GM03348 (cell line): ENCODE results near the gene NOMO2.
"Not testable (repeated sequence)": the region's sequence is repeated elsewhere in the genome, so short reads cannot be mapped to it uniquely, and the experiment has no call there.

ENCODE experiments used
- DNase-seq: peaks from one replicate; pipeline ENCODE4 v3.0.0; 2012; ENCODE audit warnings: low spot score

Gene NOMO2

DNA sequence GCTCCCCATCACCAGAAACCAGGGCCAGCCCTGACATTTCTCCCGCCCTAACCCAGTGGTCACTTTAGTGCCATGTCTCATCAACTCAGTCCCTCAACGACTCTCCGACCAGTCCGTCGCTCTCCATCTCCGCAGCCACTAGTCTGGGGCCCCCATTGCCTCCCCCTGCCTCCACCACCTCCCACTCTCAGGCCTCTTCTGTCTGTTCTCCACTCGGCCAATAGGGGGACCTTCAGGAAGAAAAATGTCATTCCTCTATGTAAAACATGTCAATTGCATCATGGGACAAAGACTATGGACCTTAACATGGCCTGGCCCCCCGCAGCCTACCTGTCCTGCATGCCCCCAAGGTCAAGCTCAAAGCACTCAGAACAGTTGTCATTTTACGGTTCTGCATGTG, 39.3 kb downstream of the NOMO2 start:
- not testable (repeated sequence) for DNase-seq

DNA sequence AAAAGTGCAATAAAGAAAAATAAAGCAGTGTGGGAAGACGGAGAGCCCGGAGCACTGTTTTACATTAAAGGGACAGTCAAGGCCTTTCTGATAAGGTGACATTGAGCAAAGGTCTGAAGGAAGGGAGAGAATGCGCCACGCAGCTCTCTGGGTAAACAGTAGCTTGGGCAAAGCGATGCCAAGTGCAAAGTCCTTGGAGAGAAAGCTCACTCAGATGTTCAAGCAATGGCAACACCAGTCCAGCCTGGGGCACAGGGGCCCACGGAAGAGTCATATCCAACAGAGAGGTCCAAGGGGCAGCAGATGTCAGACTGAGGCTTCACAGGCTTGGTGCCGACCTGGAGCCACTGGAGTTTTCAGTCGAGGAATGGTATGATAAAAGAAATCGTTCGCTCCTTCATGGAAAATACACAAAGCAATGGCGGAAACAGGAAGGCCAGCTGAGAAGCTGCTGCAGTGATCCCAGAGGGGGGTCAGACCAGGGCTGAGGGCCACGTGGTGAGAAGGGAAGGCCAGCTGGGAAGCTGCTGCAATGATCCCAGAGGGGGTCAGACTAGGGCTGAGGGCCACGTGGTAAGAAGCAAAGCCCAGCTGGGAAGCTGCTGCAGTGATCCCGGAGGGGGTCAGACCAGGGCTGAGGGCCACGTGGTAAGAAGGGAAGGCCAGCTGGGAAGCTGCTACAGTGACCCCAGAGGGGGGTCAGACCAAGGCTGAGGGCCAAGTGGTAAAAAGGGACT, 40.3 kb downstream of the NOMO2 start:
- DNase-seq = not testable (repeated sequence)

DNA sequence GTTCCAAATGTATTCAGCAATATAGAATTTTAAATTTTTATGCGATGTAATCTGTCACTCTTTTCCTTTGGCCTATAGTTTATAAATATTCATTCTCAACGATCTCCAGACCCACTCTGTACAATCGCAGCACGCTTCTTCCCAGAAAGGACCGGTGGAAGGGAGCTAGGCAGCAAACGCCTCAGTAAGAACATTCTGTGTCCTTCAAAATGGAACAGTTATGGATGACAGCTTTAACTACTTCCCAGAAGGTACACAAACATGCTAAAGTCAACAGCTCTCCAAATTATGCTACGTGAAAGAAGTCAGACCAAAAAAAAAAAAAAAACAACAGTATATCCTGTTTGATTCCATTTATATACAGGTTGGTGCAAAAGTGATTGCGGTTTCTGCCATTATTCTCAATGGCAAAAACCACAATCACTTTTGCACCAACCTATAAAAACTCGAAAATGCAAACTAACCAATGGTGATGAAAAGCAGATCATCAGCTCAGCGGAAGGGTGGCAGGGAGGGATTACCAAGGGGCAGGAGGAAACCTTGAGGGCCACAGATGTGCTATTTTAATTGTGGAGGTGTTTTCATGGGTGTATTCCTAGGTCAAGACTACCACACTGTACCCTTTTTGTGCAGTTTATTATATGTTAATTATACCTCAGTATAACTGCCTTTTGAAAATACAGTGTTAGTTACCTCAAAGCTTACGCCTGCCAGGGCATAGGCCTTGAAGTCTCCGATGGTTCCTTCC, 43.2 kb downstream of the NOMO2 start:
- not testable (repeated sequence) for DNase-seq

DNA sequence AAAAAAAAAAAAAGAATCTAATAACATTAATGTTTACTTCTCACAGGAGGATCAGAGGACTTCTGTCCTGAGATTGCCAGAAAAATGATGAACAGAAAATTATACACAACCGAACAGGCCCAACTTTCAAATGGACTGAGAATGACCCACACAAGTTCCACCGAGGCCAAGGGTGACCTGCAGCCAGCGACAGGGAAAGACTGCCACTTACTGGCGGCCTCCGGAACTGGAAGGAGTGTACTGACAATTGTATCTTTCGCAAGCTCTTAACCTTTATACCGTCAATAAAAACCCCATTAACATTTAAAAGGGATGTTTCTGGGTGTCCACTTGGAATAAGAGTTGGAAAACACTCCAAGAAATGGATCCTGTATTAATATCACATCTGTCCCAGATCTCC, 63.5 kb downstream of the NOMO2 start:
- not testable (repeated sequence) for DNase-seq

DNA sequence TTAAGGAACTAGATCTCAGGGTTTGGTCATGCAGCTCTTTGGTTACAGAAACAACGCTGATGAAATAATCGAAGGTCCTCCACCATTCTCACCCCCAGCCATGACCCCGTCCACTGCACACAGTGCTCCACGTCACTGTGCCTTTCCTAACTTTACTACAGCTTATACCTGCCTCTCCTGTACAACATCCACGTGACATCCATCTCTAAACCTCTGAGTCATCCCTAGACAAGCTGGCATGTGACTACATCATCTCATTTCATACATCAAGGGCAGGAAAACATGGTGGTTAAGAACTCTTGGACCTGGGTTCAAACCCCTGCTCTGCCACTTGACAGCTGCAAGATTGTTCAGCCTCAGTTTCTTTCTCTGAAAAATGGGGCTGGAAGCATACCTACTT, 64.9 kb downstream of the NOMO2 start:
- DNase-seq = not testable (repeated sequence)

DNA sequence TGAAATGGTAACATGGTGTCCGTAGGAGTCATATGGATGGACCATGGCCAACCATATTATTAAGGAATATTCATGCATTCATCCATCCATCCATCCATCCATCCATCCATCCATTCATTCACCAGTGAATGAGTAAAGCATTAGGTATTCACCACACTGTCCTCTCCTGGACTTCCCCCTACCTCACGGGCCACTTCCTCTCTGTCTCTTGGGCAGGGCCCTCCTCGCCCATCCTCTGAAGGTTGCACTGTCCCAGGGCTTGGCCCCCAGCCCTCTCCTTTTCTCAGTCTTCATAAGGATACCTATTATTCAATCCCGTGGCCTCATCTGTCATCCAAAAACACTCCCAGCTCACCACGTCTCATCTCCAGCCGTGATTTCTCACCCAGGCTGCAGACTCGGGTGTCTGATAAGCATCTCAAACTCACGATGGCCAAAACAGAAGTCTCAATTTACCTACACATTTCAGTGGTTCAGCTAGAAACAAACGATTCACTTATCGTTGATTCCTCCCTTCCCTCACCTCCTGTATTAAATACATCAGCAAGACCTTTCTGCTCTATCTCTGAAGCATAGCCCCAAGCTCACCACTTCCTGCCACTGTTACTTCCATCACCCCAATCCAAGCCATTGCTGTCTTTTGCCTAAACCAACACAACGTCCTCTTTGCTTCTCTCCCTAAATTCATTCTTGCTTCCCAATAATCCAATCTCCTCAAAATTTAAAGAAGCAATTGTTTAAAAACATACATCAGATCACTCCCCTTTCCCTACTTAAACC, 69.6 kb downstream of the NOMO2 start:
- not testable (repeated sequence) for DNase-seq

DNA sequence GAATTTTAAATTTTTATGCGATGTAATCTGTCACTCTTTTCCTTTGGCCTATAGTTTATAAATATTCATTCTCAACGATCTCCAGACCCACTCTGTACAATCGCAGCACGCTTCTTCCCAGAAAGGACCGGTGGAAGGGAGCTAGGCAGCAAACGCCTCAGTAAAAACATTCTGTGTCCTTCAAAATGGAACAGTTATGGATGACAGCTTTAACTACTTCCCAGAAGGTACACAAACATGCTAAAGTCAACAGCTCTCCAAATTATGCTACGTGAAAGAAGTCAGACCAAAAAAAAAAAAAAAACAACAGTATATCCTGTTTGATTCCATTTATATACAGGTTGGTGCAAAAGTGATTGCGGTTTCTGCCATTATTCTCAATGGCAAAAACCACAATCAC, 125.9 kb downstream of the NOMO2 start:
- DNase-seq = not testable (repeated sequence)

DNA sequence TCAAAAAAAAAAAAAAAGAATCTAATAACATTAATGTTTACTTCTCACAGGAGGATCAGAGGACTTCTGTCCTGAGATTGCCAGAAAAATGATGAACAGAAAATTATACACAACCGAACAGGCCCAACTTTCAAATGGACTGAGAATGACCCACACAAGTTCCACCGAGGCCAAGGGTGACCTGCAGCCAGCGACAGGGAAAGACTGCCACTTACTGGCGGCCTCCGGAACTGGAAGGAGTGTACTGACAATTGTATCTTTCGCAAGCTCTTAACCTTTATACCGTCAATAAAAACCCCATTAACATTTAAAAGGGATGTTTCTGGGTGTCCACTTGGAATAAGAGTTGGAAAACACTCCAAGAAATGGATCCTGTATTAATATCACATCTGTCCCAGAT, 146.1 kb downstream of the NOMO2 start:
- DNase-seq = not testable (repeated sequence)

DNA sequence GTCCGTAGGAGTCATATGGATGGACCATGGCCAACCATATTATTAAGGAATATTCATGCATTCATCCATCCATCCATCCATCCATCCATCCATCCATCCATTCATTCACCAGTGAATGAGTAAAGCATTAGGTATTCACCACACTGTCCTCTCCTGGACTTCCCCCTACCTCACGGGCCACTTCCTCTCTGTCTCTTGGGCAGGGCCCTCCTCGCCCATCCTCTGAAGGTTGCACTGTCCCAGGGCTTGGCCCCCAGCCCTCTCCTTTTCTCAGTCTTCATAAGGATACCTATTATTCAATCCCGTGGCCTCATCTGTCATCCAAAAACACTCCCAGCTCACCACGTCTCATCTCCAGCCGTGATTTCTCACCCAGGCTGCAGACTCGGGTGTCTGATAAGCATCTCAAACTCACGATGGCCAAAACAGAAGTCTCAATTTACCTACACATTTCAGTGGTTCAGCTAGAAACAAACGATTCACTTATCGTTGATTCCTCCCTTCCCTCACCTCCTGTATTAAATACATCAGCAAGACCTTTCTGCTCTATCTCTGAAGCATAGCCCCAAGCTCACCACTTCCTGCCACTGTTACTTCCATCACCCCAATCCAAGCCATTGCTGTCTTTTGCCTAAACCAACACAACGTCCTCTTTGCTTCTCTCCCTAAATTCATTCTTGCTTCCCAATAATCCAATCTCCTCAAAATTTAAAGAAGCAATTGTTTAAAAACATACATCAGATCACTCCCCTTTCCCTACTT, 152.2 kb downstream of the NOMO2 start:
- not testable (repeated sequence) for DNase-seq

DNA sequence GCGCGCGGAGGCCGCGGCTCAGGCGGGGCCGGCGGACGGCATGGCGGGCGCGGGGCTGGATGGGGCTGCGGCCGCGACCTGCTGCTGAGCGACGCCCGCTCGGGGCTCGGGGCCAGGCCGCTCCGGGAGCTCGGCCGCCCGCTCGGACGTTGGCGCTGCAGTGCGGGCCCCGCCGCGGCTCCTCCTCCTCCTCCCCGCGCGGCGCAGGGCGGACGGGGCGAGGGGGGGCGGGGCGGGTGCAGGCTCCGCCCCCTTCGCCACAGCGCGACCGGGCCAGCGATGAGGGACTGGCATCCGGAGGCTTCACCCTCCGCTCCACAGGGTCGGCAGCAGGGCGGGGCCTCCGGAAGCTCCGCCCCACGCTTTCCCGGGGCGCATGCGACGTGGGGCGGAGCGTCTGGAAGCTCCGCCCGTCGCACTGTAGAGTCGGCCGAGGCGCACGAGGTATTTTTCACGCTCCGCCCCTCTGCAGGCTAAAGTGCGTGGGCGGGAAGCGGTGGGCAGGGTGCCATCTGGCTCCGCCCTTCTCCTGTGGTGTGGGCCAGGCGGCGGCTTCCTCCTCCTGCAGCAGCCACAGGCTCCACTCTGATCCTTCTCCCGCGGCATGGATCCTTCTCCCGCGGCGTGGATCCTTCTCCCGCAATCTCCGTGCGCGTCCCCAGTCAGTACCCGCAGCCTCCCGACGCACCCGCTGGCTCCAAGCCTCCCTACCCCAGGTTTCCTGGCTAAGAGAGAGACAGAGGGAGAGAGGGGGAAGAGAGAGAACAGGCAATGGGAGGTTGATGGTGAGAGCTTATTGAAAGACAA, 159.8 kb downstream of the NOMO2 start:
- not testable (repeated sequence) for DNase-seq

DNA sequence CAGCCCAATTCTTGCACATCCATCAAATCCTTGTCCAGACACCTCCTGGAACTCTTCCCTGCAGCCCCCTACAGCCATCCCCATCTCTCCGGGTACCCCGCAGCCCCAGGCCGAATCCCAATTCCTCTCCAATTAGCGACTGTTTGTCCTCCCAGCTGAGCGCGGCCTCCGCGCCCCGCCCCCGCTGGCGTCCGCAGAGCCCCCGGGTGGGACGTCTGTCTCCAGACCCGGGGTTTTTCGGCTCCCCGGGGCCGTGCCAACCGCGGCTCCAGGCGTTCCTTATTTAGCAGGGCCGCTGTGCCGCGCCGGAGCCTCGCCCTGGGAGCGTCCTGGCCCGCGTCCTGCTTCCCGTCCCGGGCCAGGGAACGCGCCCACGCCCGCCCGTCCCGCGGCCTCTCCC, 160.7 kb downstream of the NOMO2 start:
- not testable (repeated sequence) for DNase-seq

DNA sequence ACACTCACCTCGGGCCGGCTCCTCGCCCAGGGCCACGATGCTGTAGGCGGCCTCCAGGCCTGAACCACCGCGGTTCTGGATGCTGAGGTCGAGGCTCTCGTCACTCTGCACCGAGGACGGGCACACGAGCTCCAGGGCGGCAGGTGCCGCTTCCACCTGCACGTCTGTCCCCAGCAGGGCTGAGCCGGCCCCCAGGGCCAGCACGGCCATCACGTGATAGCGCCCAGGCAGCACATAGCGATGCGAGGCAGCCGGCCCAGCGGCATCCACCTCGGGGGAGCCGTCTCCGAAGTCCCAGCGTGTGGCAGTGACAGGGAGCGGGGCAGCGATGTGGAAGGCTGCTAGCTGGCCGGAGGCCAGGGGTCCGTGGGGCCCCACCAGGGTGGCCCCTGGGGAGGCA, 167.5 kb downstream of the NOMO2 start:
- not testable (repeated sequence) for DNase-seq

DNA sequence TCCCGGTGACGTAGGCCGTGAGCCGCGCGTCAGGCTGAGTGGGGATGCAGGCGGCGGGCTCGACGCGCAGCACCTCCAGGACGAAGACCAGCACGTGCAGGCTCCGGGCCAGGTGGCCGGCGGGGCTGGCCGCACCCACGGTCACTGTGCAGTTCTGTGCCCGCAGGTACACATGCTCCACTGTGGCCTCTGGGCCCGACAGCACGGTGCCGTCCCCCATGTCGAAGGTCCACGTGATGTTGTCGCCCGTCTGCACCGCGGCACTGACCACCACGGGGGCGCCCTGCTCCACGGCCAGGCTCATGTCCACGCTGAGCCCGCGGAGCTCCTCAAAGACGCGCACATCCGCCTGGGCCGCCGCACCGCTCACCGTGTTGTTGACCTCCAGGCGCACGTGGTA, 174.1 kb downstream of the NOMO2 start:
- DNase-seq = not testable (repeated sequence)

DNA sequence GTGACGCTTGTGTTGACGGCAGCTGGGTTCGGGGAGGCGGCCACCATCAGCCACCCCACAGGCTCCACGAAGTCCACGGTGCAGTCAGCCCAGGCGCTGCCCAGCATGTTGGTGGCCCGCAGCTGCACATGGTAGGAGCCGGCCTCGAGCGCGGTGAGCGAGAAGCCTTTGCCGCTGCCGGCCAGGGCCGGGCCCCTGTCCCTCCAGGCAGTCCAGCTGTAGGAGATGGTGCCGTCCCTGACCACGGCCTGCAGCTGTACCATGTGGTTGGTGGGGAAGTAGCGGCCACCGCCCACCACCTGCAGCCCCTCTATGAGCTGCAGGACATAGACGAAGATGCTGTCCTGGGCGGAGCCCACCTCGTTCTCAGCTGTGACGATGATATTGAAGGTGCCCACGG, 175.4 kb downstream of the NOMO2 start:
- DNase-seq = not testable (repeated sequence)

DNA sequence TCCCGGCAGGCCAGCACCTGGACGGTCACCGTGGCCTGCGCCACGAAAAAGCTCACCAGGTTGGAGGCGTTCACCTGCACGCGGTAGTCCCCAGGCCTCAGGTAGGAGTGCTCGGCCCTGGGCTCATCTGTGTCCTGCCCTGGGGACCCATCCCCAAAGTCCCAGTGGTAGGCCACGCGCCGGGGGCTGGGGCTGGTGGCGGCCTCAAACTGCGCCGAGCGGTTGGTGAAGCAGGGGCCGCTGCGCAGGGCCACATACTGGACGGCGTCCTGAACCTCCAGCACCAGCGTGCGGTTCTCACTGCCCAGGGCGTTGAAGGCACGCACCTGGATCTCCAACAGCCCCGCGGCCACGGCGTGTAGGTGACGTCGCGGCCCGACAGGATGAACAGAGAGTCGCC, 176.6 kb downstream of the NOMO2 start:
- DNase-seq = not testable (repeated sequence)

DNA sequence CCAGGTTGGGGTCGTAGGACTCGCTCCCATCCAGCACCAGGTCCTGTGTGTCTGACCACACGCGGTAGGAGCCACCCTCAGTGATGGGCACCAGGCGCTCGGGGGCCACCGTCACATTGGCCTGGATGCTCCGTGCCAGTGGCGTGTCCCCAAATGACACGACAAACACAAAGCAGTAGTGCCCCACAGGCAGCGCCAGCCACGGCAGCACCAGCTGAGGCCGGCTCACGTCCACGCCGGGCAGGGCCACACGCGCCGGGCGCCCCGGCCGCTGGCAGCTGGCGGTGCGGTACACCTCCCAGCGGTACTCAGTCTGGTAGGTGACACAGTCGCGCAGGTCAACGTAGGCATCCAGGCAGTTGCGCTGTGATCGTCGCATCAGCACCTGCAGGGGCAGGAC, 177.0 kb downstream of the NOMO2 start:
- DNase-seq = not testable (repeated sequence)

DNA sequence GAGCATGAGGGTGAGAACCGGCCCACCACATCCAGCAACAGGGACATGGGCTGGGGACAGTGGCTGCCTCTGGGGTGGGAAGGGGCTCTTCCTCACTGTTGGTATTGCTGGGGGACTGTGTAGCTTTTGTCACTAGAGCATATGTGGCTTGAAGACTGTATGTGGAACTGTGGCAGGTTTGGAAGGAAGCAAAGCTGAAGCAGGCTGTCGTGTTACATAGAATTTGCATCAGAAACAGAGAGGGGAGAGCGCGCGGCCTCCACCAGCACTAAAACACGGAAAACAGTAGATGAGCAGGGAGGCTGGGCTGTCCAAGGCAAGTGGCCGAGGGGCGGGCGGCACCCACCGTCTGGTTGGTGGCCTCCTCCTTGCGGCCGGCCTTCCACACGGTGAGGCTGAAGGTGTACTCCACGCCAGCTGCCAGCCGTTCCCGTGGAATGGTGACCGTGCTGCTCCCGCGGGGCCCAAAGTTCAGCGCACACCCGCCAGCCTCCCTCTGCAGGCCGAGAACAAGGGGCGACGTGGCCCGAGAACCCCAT, 177.7 kb downstream of the NOMO2 start:
- not testable (repeated sequence) for DNase-seq

DNA sequence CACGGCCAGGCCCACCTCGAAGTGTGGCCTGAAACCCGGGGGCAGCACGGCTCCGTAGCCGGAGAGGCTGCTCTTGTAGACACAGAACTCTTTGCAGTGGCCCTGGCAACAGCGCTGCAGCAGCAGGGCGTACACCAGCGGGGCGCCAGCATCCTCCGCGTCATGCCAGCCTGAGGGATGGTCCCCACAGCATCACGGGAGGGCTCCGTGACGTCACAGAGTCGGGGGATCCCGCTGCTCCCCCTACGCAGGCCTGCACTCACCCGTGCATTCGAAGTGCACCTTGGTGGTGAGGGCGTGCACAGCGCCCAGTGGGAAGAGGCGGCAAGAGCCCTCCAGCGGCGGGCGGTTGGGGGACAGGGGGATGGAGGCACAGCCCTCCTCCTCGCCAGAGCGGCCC, 179.2 kb downstream of the NOMO2 start:
- DNase-seq = not testable (repeated sequence)
